Hepatic stellate cell (primary cell): Measurements from ENCODE around the gene DMD.
"Not testable (repeated sequence)": the region's sequence is repeated elsewhere in the genome, so short reads cannot be mapped to it uniquely, and the experiment has no call there.

ENCODE experiments used
- DNase-seq: peaks from one replicate; pipeline ENCODE4 v3.0.0; 2011; ENCODE audit warnings: low spot score

Gene DMD

GRCh38 chrX:31521941-31522340 lies 1689.4 kb downstream of the DMD start:
- DNase-seq = no peak

- DNase-seq = no peak
Measured at GRCh38 chrX:31516527-31516926, 1694.8 kb downstream of the DMD start.

GRCh38 chrX:31508338-31508737 lies 1703.0 kb downstream of the DMD start:
- DNase-seq = peak; percentile 14

DNA sequence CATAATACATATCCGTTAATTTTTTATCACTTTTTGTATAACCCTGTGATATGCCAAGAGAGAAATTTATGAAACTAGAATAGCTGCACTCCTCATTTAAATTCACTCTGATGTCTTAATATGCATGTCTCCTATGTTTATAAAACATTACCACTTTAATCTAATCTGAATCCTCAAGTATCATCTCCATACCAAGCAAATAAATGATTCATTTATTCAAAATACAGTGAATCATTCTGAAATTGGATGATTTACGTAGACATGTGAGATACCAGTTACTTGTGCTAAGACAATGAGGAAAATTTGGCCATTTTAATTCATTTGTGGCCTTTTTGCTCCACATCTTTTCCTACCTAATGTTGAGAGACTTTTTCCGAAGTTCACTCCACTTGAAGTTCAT lies 1704.4 kb downstream of the DMD start:
- no peak for DNase-seq

- no peak for DNase-seq
Measured at GRCh38 chrX:31506360-31506759, 1705.0 kb downstream of the DMD start.

DNA sequence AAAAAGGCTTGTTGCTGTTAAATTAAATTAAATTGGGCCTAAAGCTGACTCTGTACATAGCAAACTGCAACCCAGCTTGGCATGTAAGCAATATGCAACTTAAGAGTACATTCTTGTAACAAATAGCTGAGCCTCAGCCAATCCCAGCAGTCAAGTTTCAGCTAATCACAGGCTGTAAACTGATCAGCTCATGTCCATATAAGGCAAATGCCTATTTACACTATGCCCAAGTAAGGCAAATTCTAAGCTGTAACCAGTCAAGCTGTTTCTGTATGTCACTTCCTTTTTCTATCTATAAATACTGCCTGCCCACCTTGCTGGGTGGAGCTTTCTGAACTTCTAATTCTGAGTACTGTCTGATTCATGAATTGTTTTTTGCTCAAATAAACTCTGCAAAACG lies 1710.4 kb downstream of the DMD start:
- no peak for DNase-seq

GRCh38 chrX:31499109-31499508 lies 1712.2 kb downstream of the DMD start:
- DNase-seq = peak; percentile 5

DNA sequence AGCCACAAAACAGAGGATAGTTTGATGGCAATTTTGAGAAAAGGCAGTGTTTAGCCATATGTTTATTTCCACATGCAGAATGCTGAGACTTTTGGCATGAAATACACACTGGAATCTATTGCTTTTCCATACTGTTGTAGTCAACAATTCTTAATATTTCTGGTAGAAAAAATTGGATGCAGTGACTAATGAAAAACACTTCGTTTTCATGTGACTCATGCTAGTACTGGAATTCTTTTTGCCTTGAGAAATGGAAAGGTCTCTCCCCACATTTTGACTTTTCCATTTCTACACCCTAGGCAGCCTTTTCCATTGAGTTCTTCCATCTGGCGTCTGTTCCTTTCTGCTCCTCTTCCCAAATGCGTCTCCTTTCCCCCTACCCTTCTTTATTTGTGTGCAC lies 1714.3 kb downstream of the DMD start:
- peak; percentile 5 for DNase-seq

GRCh38 chrX:31487951-31488350 lies 1723.4 kb downstream of the DMD start:
- DNase-seq = no peak

DNA sequence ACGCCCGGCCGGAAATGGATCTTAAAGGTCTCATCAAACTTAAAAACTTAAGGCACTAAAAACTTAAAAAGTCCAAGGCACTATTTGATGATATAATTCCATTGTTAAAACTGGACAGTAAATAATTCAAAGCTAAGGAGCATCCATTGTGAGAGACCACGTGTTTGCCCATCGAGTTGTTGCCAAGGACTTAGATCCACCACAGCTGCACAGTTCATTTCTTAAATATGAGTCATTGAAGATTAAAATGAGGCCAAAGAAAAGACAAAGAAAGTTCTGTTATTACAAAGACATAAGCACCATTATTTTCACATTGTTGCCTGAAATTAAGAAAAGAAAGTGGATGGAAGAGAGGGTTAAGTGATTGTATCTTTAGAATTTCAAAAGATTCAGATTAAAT lies 1728.0 kb downstream of the DMD start:
- DNase-seq = peak; percentile 38

DNA sequence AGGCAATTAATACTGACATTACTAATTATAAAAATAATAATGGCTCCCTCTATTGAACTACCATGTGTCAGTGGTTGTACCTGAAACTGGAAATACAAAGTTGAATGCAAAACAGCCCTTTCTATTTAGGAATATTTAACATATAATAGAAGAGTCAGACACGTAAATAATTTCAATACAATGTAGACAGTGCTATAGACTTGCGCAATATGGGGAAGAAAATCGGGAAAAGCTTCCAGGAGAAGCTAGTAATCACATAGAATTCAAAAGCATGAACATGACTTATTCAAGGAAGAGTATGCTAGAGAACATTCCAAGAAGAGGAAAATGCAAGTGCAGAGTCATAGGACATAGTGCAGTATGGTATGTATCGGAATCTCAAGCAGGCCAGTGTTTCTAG lies 1730.7 kb downstream of the DMD start:
- DNase-seq = no peak

GRCh38 chrX:31471229-31471628 lies 1740.1 kb downstream of the DMD start:
- DNase-seq = no peak

- not testable (repeated sequence) for DNase-seq
Measured at GRCh38 chrX:31470753-31471152, 1740.6 kb downstream of the DMD start.

DNA sequence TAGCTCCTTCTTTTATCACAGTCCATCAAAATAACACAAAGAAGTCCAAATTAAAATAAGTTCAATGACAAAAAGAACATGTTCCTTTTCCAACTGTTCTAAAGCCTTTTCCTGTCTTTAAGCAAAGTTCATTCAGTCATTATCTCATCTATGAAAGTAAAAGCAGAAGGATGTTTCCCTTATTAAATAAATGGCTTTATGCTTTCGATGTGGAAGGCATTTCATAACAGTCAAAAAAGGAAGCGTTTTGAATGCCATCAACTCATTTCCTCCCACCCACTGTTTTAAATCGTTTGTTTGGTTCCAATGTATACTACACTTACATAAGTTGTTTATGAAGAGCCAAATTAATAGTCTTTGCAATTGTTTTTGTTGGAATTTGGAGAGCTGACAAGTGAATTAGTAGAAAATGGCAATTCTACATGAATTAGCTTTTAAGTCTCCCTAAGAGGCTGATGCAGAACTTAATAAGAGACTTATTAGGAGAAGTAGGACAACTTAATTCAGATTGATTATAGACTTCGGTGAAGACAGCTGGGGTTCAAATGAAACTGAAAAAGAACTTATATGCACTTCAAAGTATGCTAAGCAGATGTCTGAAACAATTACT lies 1746.9 kb downstream of the DMD start:
- no peak for DNase-seq

GRCh38 chrX:31461266-31461665 lies 1750.1 kb downstream of the DMD start:
- DNase-seq = no peak

DNA sequence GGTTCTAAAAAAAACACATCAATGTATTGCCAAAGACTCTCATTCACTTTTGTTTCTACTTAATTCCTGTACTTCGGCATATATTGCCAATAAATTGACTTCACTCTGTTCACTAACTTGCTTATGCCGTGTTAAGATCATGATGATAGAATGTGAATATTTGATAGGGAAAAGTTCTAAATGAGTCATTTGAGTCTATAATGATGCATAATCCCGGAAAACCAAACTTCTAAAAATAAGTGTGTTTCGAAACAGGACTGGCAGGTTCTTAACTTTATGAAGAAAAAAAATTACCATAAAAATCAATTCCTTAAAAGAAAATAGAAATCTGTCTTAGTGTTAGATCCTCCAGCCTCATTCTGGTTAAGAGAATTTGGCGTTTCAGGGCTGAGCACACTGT lies 1752.0 kb downstream of the DMD start:
- DNase-seq = peak; percentile 2

DNA sequence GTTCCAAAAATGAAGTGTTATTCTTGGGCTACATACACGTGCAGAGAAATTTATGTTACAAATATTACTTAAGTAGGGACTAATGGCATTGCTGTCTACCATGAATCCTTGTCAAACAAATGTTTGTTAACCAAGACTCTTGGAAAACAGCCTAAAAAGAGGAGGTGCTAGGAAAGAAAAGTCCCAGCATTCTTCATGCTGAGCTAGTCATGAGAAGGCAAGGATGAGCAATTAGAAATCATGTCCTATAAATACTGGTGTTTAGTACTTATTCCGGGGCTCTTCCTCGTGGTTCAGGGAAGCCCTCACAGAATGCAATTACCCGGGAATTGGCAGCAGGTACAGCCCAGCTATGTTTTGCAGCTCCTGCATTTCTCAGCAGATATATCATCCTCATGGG lies 1761.4 kb downstream of the DMD start:
- no peak for DNase-seq

GRCh38 chrX:31449081-31449480 lies 1762.3 kb downstream of the DMD start:
- no peak for DNase-seq

DNA sequence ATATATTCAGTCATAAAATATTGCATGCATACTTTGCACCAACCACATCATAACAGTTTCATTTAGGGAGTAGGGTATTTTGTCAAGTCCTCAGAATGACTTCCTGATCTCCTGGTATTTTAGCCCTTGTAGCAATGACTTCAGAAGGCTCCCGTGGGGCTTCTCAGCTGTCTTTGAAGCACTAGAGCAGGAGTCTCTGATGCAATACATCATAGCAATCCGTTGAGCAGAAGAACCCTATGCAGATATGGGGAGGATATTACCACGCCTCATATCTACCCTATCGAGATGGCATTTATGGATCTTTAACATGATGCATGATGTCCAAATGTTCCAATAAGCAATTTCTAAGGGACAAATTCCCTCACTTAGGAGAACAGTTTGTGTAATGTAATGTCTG lies 1765.8 kb downstream of the DMD start:
- no peak for DNase-seq

DNA sequence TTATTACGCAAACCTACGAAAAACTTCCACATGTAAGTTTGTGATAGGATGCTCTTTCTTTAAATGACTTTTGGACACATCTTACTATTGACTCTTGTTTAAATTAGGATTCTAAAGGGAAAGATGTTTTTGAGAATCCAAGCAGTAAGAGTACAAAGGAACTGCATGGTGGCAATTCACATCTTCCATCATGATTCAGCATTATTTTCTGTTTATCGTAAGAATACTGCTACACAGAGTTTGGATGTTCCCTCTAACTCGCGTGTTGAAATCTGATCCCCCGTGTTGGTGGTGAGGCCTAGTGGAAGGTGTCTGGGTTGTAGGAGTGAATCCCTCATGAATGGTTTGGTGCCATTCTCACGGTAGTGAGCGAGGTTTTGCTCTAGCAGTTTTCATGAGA lies 1767.7 kb downstream of the DMD start:
- no peak for DNase-seq

DNA sequence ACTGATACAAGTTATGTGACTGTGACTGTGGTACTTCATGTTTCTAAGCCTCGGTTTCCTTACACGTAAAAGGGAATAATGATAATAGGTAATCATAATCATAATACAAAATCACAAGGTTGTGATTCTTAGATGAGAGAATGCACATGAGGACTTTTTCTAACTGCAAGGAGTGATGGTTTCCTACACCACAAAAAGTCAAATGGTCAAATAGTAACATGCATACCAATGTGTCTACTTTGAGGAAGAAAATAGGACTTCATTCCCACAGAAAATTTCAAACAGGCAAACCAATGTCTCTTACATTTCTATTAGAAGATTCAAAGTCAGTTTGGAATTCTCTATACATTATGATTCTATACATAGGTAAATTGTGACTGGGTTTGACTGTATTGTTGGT lies 1770.8 kb downstream of the DMD start:
- peak; percentile 9 for DNase-seq

- DNase-seq = no peak
Measured at GRCh38 chrX:31436424-31436823, 1774.9 kb downstream of the DMD start.

DNA sequence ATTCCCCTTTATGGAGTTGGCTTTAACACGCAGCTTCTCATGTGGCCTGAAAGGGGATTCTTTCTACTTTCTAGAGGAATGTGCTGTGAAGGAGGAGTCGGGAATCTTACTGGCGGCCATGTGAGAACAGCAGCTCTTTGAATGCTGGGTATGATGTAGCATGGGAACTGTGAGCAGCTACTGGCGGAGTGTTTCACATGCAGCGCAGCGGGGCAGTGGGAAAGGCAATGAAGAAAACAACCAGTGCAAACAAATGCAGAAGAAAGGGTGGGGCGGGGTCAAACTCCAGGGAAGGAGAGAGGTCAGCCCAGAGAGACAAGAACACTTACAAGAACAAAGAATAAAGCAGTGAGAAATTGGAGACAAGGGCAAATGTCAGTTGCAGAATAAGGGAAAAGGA lies 1775.8 kb downstream of the DMD start:
- DNase-seq = peak; percentile 8

DNA sequence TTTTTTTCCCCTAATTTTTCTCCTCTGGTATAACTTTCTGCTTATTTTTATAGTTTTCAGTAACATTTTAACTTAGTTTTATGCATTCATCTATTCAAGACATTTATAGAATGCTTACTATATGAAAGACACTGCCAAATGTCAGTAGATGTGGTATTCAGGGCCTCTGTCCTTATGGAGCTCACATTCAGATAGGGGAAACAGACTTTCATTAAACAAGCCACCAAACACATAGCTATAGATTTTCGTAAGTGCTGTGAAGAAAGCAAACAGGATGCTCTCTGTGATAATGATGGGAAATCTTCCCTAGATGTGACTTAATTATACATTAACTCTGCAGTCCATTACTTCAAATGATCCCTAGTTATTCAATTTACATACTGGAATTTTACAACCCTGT lies 1777.5 kb downstream of the DMD start:
- DNase-seq = no peak

DNA sequence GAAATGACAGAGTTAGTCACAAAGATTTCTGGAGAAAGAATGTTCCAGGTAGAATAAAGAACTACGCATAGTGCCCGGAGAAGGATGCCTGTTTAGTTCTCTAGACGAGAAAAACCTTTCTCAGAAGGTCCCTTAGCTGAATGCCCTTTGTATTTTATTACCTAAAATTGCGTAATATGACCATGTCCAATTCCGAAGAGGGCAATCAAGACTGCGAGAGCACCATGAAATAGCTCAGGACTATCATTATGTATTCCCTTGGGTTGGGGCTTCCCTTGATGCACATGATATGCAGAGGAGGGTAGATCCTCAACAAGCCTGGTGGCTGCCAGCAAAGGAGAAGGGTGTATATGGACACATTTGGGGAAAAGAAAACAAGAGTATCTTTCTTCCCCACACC lies 1781.4 kb downstream of the DMD start:
- DNase-seq = no peak
